WTC11 (cell line): ENCODE results near the gene ATP2C1. TPM values are rescaled to one million over a fixed set of nuclear protein-coding genes. Genes with fewer than 3 reads are reported as not detected.

Experiments used
- CTCF ChIP-seq: fragments of 200-600 bp; IDR thresholded peaks from 2 replicates; pipeline ENCODE4 v1.8.0; 2022; ENCODE audit warnings: antibody characterized with exemption
- IRF2 ChIP-seq: sonication (generic); formaldehyde crosslinking; IDR thresholded peaks from 2 replicates; pipeline ENCODE4 v1.8.0; 2022; ENCODE audit warnings: low read depth, missing genetic modification reagents, borderline replicate concordance
- NR1H2 ChIP-seq: sonication (generic); formaldehyde crosslinking; IDR thresholded peaks from 2 replicates; pipeline ENCODE4 v1.9.0; 2021; ENCODE audit warnings: mild to moderate bottlenecking, moderate library complexity, missing genetic modification reagents
- STAT6 ChIP-seq: sonication (generic); formaldehyde crosslinking; conservative IDR thresholded peaks from 2 replicates; pipeline ENCODE4 v1.8.1; 2023; ENCODE audit warnings: mild to moderate bottlenecking, low read depth, missing genetic modification reagents, moderate library complexity
- TEAD4 ChIP-seq: sonication (generic); formaldehyde crosslinking; IDR thresholded peaks from 2 replicates; pipeline ENCODE4 v1.8.0; 2022; ENCODE audit warnings: mild to moderate bottlenecking, missing genetic modification reagents
- ZNF396 ChIP-seq: fragments of 250-450 bp; sonication (Bioruptor Pico); IDR thresholded peaks from 2 replicates; pipeline ENCODE4 v1.8.0; 2021; ENCODE audit warnings: mild to moderate bottlenecking, moderate library complexity, borderline replicate concordance
- ZNF512 ChIP-seq: sonication (generic); formaldehyde crosslinking; IDR thresholded peaks from 2 replicates; pipeline ENCODE4 v1.8.1; 2022; ENCODE audit warnings: missing genetic modification reagents, borderline replicate concordance
- total RNA-seq: library from RNA; stranded (reverse); gene quantifications from 3 replicates; pipeline ENCODE4 v1.2.3, GENCODE V29; 2021
- TF ChIP-seq, protein P1 (sequence below): sonication (generic); formaldehyde crosslinking; IDR thresholded peaks from 2 replicates; pipeline ENCODE4 v1.8.0; 2023; ENCODE audit warnings: missing genetic modification reagents, mild to moderate bottlenecking, borderline replicate concordance
- TF ChIP-seq, protein P2 (sequence below): sonication (generic); formaldehyde crosslinking; IDR thresholded peaks from 2 replicates; pipeline ENCODE4 v1.8.1; 2023; ENCODE audit warnings: mild to moderate bottlenecking, missing genetic modification reagents, borderline replicate concordance
- TF ChIP-seq, protein P3 (sequence below): sonication (generic); formaldehyde crosslinking; IDR thresholded peaks from 2 replicates; pipeline ENCODE4 v1.8.1; 2023; ENCODE audit warnings: mild to moderate bottlenecking, moderate library complexity, missing genetic modification reagents

ATP2C1 gene
- total RNA-seq, 1 experiment from 2014 or later, result 62.5 TPM

- TF ChIP-seq CTCF (no peak), TEAD4 (CRISPR knock-in tag) (no peak), STAT6 (CRISPR knock-in tag) (no peak), ZNF396 (CRISPR knock-in tag) (no peak), NR1H2 (CRISPR knock-in tag) (no peak), ZNF512 (CRISPR knock-in tag) (no peak), IRF2 (CRISPR knock-in tag) (no peak)
- TF ChIP-seq, protein P1, sequence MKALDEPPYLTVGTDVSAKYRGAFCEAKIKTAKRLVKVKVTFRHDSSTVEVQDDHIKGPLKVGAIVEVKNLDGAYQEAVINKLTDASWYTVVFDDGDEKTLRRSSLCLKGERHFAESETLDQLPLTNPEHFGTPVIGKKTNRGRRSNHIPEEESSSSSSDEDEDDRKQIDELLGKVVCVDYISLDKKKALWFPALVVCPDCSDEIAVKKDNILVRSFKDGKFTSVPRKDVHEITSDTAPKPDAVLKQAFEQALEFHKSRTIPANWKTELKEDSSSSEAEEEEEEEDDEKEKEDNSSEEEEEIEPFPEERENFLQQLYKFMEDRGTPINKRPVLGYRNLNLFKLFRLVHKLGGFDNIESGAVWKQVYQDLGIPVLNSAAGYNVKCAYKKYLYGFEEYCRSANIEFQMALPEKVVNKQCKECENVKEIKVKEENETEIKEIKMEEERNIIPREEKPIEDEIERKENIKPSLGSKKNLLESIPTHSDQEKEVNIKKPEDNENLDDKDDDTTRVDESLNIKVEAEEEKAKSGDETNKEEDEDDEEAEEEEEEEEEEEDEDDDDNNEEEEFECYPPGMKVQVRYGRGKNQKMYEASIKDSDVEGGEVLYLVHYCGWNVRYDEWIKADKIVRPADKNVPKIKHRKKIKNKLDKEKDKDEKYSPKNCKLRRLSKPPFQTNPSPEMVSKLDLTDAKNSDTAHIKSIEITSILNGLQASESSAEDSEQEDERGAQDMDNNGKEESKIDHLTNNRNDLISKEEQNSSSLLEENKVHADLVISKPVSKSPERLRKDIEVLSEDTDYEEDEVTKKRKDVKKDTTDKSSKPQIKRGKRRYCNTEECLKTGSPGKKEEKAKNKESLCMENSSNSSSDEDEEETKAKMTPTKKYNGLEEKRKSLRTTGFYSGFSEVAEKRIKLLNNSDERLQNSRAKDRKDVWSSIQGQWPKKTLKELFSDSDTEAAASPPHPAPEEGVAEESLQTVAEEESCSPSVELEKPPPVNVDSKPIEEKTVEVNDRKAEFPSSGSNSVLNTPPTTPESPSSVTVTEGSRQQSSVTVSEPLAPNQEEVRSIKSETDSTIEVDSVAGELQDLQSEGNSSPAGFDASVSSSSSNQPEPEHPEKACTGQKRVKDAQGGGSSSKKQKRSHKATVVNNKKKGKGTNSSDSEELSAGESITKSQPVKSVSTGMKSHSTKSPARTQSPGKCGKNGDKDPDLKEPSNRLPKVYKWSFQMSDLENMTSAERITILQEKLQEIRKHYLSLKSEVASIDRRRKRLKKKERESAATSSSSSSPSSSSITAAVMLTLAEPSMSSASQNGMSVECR (CRISPR knock-in tag), result no peak
- TF ChIP-seq, protein P2, sequence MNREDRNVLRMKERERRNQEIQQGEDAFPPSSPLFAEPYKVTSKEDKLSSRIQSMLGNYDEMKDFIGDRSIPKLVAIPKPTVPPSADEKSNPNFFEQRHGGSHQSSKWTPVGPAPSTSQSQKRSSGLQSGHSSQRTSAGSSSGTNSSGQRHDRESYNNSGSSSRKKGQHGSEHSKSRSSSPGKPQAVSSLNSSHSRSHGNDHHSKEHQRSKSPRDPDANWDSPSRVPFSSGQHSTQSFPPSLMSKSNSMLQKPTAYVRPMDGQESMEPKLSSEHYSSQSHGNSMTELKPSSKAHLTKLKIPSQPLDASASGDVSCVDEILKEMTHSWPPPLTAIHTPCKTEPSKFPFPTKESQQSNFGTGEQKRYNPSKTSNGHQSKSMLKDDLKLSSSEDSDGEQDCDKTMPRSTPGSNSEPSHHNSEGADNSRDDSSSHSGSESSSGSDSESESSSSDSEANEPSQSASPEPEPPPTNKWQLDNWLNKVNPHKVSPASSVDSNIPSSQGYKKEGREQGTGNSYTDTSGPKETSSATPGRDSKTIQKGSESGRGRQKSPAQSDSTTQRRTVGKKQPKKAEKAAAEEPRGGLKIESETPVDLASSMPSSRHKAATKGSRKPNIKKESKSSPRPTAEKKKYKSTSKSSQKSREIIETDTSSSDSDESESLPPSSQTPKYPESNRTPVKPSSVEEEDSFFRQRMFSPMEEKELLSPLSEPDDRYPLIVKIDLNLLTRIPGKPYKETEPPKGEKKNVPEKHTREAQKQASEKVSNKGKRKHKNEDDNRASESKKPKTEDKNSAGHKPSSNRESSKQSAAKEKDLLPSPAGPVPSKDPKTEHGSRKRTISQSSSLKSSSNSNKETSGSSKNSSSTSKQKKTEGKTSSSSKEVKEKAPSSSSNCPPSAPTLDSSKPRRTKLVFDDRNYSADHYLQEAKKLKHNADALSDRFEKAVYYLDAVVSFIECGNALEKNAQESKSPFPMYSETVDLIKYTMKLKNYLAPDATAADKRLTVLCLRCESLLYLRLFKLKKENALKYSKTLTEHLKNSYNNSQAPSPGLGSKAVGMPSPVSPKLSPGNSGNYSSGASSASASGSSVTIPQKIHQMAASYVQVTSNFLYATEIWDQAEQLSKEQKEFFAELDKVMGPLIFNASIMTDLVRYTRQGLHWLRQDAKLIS (CRISPR knock-in tag), result no peak
- TF ChIP-seq, protein P3, sequence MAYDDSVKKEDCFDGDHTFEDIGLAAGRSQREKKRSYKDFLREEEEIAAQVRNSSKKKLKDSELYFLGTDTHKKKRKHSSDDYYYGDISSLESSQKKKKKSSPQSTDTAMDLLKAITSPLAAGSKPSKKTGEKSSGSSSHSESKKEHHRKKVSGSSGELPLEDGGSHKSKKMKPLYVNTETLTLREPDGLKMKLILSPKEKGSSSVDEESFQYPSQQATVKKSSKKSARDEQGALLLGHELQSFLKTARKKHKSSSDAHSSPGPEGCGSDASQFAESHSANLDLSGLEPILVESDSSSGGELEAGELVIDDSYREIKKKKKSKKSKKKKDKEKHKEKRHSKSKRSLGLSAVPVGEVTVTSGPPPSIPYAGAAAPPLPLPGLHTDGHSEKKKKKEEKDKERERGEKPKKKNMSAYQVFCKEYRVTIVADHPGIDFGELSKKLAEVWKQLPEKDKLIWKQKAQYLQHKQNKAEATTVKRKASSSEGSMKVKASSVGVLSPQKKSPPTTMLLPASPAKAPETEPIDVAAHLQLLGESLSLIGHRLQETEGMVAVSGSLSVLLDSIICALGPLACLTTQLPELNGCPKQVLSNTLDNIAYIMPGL (CRISPR knock-in tag), result no peak
Measured at GRCh38 chr3:130939753-130940152, 45.9 kb downstream of the ATP2C1 start (continued).
